ENCODE measurements around the gene BBLN.

DNA sequence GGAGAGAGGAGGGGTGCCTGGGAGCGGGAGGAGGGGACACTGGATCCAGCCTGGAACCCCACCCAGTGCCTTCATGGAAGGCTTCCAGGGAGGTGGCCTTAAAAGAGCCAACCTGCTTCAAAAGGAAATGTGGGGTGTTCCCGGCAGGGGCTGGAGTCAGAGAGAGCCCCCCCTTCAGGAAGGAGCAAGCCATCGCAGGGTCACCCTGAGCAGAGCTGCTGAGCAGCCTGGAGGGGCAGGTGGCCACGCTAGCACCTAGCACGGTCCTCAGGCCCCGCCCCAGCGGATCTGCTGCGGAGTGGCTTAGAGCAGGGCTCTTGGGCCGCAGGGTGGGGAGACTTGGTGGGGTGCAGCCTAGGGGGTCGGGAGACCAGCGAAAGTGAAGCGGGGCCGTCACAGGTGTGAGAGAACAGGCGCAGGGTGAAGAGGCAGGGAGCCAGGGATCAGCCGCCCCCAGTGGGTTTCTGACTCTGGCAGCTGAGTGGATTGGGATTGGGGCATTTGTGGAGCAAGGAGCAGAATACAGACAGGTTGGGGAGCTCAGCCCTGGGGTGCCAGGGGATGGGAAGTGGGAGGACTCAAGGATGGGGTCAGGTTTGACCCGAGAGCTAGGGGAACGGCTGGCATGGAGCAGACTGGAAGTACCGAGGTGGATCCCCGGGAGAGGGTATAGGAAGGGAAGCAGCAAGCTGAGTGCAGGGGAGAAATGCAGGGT, 9.3 kb upstream of the BBLN start:
- TF ChIP-seq, protein P1, sequence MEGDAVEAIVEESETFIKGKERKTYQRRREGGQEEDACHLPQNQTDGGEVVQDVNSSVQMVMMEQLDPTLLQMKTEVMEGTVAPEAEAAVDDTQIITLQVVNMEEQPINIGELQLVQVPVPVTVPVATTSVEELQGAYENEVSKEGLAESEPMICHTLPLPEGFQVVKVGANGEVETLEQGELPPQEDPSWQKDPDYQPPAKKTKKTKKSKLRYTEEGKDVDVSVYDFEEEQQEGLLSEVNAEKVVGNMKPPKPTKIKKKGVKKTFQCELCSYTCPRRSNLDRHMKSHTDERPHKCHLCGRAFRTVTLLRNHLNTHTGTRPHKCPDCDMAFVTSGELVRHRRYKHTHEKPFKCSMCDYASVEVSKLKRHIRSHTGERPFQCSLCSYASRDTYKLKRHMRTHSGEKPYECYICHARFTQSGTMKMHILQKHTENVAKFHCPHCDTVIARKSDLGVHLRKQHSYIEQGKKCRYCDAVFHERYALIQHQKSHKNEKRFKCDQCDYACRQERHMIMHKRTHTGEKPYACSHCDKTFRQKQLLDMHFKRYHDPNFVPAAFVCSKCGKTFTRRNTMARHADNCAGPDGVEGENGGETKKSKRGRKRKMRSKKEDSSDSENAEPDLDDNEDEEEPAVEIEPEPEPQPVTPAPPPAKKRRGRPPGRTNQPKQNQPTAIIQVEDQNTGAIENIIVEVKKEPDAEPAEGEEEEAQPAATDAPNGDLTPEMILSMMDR (IDR thresholded peaks at IDR 0.05; ENCODE audit: low read depth, low read length, missing input control), result no peak
- TF ChIP-seq, protein P2, sequence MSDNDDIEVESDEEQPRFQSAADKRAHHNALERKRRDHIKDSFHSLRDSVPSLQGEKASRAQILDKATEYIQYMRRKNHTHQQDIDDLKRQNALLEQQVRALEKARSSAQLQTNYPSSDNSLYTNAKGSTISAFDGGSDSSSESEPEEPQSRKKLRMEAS (IDR thresholded peaks at IDR 0.05), result no peak
- TF ChIP-seq, protein P3, sequence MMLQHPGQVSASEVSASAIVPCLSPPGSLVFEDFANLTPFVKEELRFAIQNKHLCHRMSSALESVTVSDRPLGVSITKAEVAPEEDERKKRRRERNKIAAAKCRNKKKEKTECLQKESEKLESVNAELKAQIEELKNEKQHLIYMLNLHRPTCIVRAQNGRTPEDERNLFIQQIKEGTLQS (IDR thresholded peaks at IDR 0.05), result no peak
- TF ChIP-seq FOXA1 (IDR thresholded peaks at IDR 0.05), result no peak
- TF ChIP-seq TAF1 (conservative IDR thresholded peaks at IDR 0.05), result no peak

Measured in liver (tissue), 3 donors.